Peyer's patch (tissue), 4 donors: Measurements from ENCODE around the gene SLC66A1. TPM values are rescaled to one million over a fixed set of nuclear protein-coding genes. Genes with fewer than 3 reads are reported as not detected.

Experiments
- DNase-seq, 3 donors: peaks; one replicate each; pipeline ENCODE4 v3.0.0-alpha.2; 2017 to 2019
- H3K27ac ChIP-seq, 4 donors: fragments of 200-600 bp; sonication (generic); one replicate each; pipeline ENCODE4 v1.5.1; 2016 to 2019
- H3K27me3 ChIP-seq, 2 donors: fragments of 200-600 bp; sonication (generic); one replicate each; pipeline ENCODE4 v1.5.1; 2019
- H3K36me3 ChIP-seq, 3 donors: fragments of 200-600 bp; sonication (generic); one replicate each; pipeline ENCODE4 v1.5.1; 2016 to 2019
- H3K4me1 ChIP-seq, 4 donors: fragments of 200-600 bp; sonication (generic); one replicate each; pipeline ENCODE4 v1.5.1; 2016 to 2019
- H3K4me3 ChIP-seq, 4 donors: fragments of 200-600 bp; sonication (generic); 1 replicate in 3 of 4; 2 replicates in 1 of 4; pipeline ENCODE4 v1.5.1; 2016 to 2019; ENCODE audit warnings: mild to moderate bottlenecking in 1 of 4
- H3K9me3 ChIP-seq, 4 donors: fragments of 200-600 bp; sonication (generic); one replicate each; pipeline ENCODE4 v1.5.1; 2016 to 2019; ENCODE audit warnings: mild to moderate bottlenecking in 1 of 4
- POLR2A ChIP-seq, 2 donors: fragments of 450-650 bp; IDR thresholded peaks; one replicate each; pipeline ENCODE4 v1.5.1; 2017; ENCODE audit warnings: antibody characterized with exemption in 2 of 2, mild to moderate bottlenecking in 2 of 2, moderate library complexity in 2 of 2
- total RNA-seq, 4 donors: library from RNA; depleted of rRNA; stranded (reverse); fragments of >200 nt; gene quantifications; one replicate each; pipeline ENCODE4 v1.1.0, GENCODE V29; 2016
- TF ChIP-seq, protein P1 (sequence below), 6 experiments: fragments of 450-650 bp in 4 of 6; fragments of 200-600 bp in 2 of 6; sonication (generic) in 1 of 6; IDR thresholded peaks; one replicate each; pipeline ENCODE4 v1.5.1; 2017 to 2019; ENCODE audit warnings: antibody characterized with exemption in 6 of 6, mild to moderate bottlenecking in 3 of 6, moderate library complexity in 1 of 6

SLC66A1 gene
- total RNA-seq, 4 donors from 2014 or later, result 19.0 to 76.8 (median 45.0) TPM

DNA sequence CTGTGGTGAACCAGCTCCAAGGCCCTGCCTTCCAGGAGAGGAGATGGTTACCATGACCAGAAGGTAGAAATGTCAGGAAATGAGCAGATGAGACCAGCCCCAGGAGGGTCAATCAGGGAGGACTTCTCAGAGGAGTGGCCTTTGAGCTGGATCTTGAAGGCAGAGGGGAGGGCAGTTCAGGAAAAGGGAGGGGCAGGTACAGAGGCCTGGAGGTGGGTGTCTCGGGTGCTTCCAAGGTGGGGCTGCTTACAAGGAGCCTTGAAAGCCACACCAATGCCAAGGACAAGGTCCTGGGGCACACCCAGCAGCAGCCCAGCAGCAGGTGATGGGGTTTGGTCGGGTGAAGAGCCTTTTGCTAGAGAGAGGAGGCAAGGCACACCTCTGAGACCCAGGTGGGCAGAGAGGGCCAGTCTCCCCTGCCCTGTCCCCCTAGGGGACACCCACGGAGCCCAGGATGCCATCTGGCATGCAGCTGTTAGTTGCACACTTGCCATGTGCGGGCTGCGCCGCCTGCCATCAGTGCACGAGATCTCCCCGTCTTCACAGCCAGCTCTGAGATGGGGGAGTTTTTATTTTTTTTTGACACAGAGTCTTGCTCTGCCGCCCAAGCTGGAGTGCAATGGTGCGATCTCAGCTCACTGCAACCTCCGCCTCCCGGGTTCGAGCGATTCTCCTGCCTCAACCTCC, 18.5 kb downstream of the SLC66A1 start:
- Histone ChIP-seq H3K4me1 (no peaks in the 10 kb centered on the region), H3K36me3 (peaks cover 0 to 52% (median 0%) of the 10 kb centered on the region in 3 donors), H3K9me3 (no peaks in the 10 kb centered on the region), H3K4me3 (no peak overlapping the region), H3K27me3 (no peaks in the 10 kb centered on the region), H3K27ac (no peak overlapping the region)
- no peak for DNase-seq
- no peak for TF ChIP-seq POLR2A (IDR thresholded peaks at IDR 0.05)
- TF ChIP-seq, protein P1, sequence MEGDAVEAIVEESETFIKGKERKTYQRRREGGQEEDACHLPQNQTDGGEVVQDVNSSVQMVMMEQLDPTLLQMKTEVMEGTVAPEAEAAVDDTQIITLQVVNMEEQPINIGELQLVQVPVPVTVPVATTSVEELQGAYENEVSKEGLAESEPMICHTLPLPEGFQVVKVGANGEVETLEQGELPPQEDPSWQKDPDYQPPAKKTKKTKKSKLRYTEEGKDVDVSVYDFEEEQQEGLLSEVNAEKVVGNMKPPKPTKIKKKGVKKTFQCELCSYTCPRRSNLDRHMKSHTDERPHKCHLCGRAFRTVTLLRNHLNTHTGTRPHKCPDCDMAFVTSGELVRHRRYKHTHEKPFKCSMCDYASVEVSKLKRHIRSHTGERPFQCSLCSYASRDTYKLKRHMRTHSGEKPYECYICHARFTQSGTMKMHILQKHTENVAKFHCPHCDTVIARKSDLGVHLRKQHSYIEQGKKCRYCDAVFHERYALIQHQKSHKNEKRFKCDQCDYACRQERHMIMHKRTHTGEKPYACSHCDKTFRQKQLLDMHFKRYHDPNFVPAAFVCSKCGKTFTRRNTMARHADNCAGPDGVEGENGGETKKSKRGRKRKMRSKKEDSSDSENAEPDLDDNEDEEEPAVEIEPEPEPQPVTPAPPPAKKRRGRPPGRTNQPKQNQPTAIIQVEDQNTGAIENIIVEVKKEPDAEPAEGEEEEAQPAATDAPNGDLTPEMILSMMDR (IDR thresholded peaks at IDR 0.05), result no peak

DNA sequence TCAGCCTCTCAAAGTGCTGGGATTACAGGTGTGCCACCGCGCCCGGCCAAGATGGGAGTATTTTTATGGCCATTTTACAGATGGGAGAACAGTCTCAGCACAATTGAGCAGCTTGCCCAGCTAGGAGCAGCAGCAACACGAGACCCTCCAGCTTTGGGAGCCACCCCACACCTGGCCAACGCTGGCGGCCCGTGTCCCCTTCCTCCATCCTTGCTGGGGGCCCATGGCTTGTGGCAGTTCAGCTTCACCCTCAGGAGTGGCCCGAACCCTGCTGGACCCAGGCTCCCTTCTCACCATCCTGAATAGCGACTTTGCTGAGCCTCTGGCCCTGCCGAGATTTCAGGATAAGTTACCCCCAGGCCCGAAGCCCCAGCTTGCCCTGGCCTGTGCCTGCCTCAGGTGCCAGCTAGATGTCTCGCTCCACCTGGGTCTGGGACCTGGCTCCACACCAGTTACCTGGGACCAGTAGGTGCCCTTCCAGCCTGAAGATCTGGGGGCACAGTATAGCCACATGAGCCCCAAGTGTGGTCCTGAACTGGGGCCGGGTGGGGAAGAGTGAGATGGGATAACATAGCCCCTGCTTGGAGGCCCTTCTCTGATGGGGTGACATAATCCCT, 19.2 kb downstream of the SLC66A1 start:
- Histone ChIP-seq H3K9me3 (no peaks in the 10 kb centered on the region), H3K27ac (no peak overlapping the region), H3K27me3 (no peaks in the 10 kb centered on the region), H3K4me1 (no peaks in the 10 kb centered on the region), H3K36me3 (peaks cover 0 to 44% (median 0%) of the 10 kb centered on the region in 3 donors), H3K4me3 (no peak overlapping the region)
- no peak for DNase-seq
- no peak for TF ChIP-seq POLR2A (IDR thresholded peaks at IDR 0.05)
- TF ChIP-seq, protein P1 (IDR thresholded peaks at IDR 0.05), result no peak

DNA sequence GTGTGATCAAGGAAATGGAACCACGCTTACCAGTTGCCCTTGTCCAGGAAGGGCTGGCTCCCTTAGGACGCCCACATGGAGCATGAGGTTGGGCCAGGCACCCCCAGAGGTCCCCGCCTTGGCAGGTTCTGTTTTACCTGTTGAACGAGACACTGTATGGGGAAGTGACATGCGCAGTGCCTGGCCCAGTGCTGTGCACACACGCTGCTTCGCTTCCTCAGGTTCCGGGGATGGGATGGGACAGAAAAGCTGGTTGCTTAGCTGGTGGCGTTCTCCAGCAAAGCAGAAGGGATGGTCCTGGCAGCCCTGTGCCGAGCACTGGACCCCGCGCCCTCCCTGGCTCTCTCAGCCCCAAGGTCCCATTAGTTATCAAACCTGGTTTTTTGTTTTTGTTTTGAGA, 20.7 kb downstream of the SLC66A1 start:
- Histone ChIP-seq H3K9me3 (no peaks in the 10 kb centered on the region), H3K4me3 (no peak overlapping the region), H3K4me1 (no peaks in the 10 kb centered on the region), H3K27ac (no peak overlapping the region), H3K27me3 (no peaks in the 10 kb centered on the region), H3K36me3 (peaks cover 0 to 32% (median 0%) of the 10 kb centered on the region in 3 donors)
- TF ChIP-seq, protein P1 (IDR thresholded peaks at IDR 0.05), result no peak
- TF ChIP-seq POLR2A (IDR thresholded peaks at IDR 0.05), result no peak
- no peak for DNase-seq

DNA sequence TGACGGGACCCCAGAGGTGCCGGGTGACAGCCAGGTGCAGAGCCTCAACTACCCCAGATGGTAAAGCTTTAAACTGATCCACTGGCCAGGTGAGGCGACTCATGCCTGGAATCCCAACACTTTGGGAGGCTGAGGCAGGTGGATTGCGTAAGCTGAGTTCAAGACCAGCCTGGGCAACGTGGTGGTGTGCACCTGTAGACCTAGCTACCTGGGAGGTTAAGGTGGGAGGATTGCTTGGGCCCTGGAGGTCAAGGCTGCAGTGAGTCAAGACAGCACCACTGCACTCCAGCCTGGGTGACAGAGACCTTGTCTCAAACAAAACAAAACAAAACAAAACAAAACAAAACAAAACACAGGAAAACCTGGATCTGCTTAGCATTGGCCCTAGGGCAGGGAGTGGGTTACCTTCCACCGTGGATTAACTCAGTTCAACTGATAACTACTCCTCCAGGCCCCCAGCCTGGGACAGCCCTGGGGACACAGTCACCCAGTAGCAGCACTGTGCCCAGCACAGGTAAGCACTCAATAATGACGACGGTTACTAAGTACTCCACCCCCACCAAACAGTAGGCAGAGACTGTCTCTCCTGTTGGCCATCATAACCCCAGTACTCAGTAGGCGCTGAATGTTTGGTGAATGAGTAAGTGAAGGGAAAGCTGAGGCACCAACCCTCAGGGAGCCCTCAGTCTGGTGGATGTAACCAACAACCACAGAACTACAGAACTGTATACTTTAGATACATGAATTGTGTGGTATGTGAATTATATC, 21.6 kb downstream of the SLC66A1 start:
- TF ChIP-seq, protein P1 (IDR thresholded peaks at IDR 0.05), result no peak
- no peak for TF ChIP-seq POLR2A (IDR thresholded peaks at IDR 0.05)
- Histone ChIP-seq H3K9me3 (no peaks in the 10 kb centered on the region), H3K27me3 (no peaks in the 10 kb centered on the region), H3K27ac (no peak overlapping the region), H3K4me3 (no peak overlapping the region), H3K4me1 (no peaks in the 10 kb centered on the region), H3K36me3 (peaks cover 0 to 30% (median 0%) of the 10 kb centered on the region in 3 donors)
- no peak for DNase-seq

DNA sequence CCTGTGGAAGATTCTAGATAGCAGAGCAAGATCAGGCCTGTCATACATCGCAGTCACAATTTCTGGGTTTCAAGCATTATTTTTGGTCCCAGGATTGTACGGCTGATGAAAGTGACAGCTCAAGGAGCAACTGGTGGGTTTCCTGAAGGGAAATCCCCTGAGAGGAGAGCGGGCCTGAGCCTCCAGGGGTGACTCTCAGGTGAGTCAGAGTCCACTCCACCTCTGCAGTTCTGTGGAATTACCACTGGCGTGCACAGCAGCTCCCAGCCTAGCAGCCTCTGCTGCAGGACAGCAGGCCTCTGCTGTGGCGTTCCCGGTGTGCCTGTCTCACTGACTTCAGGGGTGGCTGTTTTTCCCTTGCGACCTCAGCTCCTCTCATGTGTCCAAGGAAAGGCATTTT, 24.4 kb downstream of the SLC66A1 start:
- H3K4me1 ChIP-seq, result no peaks in the 10 kb centered on the region
- TF ChIP-seq, protein P1 (IDR thresholded peaks at IDR 0.05), result no peak
- no peak for TF ChIP-seq POLR2A (IDR thresholded peaks at IDR 0.05)
- peaks cover 0 to 45% (median 0%) of the 10 kb centered on the region in 3 donors for H3K36me3 ChIP-seq
- no peak for DNase-seq
- H3K9me3 ChIP-seq, result no peaks in the 10 kb centered on the region
- H3K27me3 ChIP-seq, result no peaks in the 10 kb centered on the region
- no peak overlapping the region for H3K27ac ChIP-seq
- H3K4me3 ChIP-seq, result no peak overlapping the region
